K562 (cell line): ENCODE measurements around the gene NUP160. TPM values are rescaled to one million over a fixed set of nuclear protein-coding genes. Genes with fewer than 3 reads are reported as not detected.

Source experiments
- ARHGAP35 ChIP-seq: fragments of 450-650 bp; IDR thresholded peaks from 2 replicates; pipeline ENCODE4 v1.6.1; 2018; ENCODE audit not compliant: partially characterized antibody
- DDX20 ChIP-seq: fragments of 450-650 bp; IDR thresholded peaks from 2 replicates; pipeline ENCODE4 v1.6.1; 2016; ENCODE audit warnings: missing genetic modification characterization, low read depth, mild to moderate bottlenecking, missing compliant biosample characterization, moderate library complexity
- ETS2 ChIP-seq: IDR thresholded peaks from 2 replicates; pipeline ENCODE4 v1.6.1; 2016; ENCODE audit warnings: borderline replicate concordance, missing genetic modification characterization, mild to moderate bottlenecking, moderate library complexity, missing compliant biosample characterization; ENCODE audit not compliant: poor library complexity, severe bottlenecking
- GABPA ChIP-seq: fragments of 200-800 bp; sonication (Bioruptor generic); conservative IDR thresholded peaks from 2 replicates; pipeline ENCODE4 v1.6.1; 2016; ENCODE audit warnings: low read depth, missing genetic modification characterization, missing compliant biosample characterization
- HMG20A ChIP-seq: fragments of 450-650 bp; formaldehyde crosslinking; conservative IDR thresholded peaks from 2 replicates; pipeline ENCODE4 v1.4.0; 2020; ENCODE audit warnings: mild to moderate bottlenecking, mixed read lengths
- HOXB6 ChIP-seq: fragments of 250-450 bp; sonication (Bioruptor Pico); IDR thresholded peaks from 2 replicates; pipeline ENCODE4 v1.5.1; 2022; ENCODE audit warnings: mild to moderate bottlenecking, borderline replicate concordance
- KDM1A ChIP-seq, 2 experiments: fragments of 450-650 bp; IDR thresholded peaks; 2 replicates each; pipeline ENCODE4 v1.6.1; 2016; ENCODE audit warnings: mild to moderate bottlenecking in 2 of 2
- KLF1 ChIP-seq: fragments of 450-650 bp; IDR thresholded peaks from 2 replicates; pipeline ENCODE4 v1.6.1; 2016; ENCODE audit warnings: missing genetic modification characterization, missing compliant biosample characterization
- KLF13 ChIP-seq: fragments of 450-650 bp; IDR thresholded peaks from 2 replicates; pipeline ENCODE4 v1.6.1; 2016; ENCODE audit warnings: missing genetic modification characterization, low read depth, mild to moderate bottlenecking, missing compliant biosample characterization, moderate library complexity, borderline replicate concordance
- MEF2A ChIP-seq: IDR thresholded peaks from 2 replicates; pipeline ENCODE4 v1.6.1; 2011; ENCODE audit warnings: low read depth, mild to moderate bottlenecking, low read length, moderate library complexity; ENCODE audit not compliant: control insufficient read depth
- MYBL2 ChIP-seq, 2 experiments: fragments of 450-650 bp in 1 of 2; sonication (generic) in 1 of 2; formaldehyde crosslinking in 1 of 2; IDR thresholded peaks; 2 replicates each; pipeline versions ENCODE4 v1.6.1 to v1.8.1; 2017 to 2022; ENCODE audit warnings: borderline replicate concordance in 1 of 2, inconsistent platforms in 1 of 2, low read depth in 1 of 2, mild to moderate bottlenecking in 1 of 2, missing genetic modification reagents in 1 of 2, moderate library complexity in 1 of 2
- NBN ChIP-seq: fragments of 450-650 bp; IDR thresholded peaks from 2 replicates; pipeline ENCODE4 v1.6.1; 2016; ENCODE audit warnings: low read depth, mild to moderate bottlenecking
- NR1H2 ChIP-seq: sonication (generic); formaldehyde crosslinking; IDR thresholded peaks from 2 replicates; pipeline ENCODE4 v1.4.0; 2020; ENCODE audit warnings: mild to moderate bottlenecking, missing genetic modification reagents
- NRF1 ChIP-seq, 2 experiments: fragments of 450-650 bp; IDR thresholded peaks in 1 of 2; conservative IDR thresholded peaks in 1 of 2; 2 replicates each; pipeline ENCODE4 v1.6.1; 2014; ENCODE audit warnings: mild to moderate bottlenecking in 2 of 2
- PHB2 ChIP-seq: fragments of 450-650 bp; IDR thresholded peaks from 2 replicates; pipeline ENCODE4 v1.6.1; 2017; ENCODE audit warnings: low read depth
- PPARD ChIP-seq: fragments of 250-450 bp; sonication (Bioruptor Pico); IDR thresholded peaks from 2 replicates; pipeline ENCODE4 v1.8.0; 2022; ENCODE audit warnings: inconsistent platforms, mild to moderate bottlenecking, moderate library complexity
- PTBP1 ChIP-seq: fragments of 200-400 bp; formaldehyde crosslinking; IDR thresholded peaks from 2 replicates; pipeline ENCODE4 v1.6.1; 2017; ENCODE audit warnings: low read depth, low read length
- PTRF ChIP-seq: fragments of 450-650 bp; IDR thresholded peaks from 2 replicates; pipeline ENCODE4 v1.6.1; 2016; ENCODE audit warnings: mild to moderate bottlenecking, missing genetic modification characterization, missing compliant biosample characterization
- TAF1 ChIP-seq: IDR thresholded peaks from 2 replicates; pipeline ENCODE4 v1.6.1; 2011; ENCODE audit warnings: mild to moderate bottlenecking, low read length, moderate library complexity; ENCODE audit not compliant: insufficient read depth, control insufficient read depth, severe bottlenecking; ENCODE audit errors: extremely low read depth
- ZNF146 ChIP-seq: IDR thresholded peaks from one replicate; pipeline ENCODE4 v1.6.1; 2018; ENCODE audit warnings: missing compliant biosample characterization; ENCODE audit not compliant: unreplicated experiment
- ZNF184 ChIP-seq: sonication (generic); formaldehyde crosslinking; IDR thresholded peaks from 2 replicates; pipeline ENCODE4 v1.5.0; 2020; ENCODE audit warnings: missing genetic modification reagents
- ZNF707 ChIP-seq: fragments of 250-450 bp; sonication (Bioruptor Pico); conservative IDR thresholded peaks from 2 replicates; pipeline ENCODE4 v1.8.0; 2022; ENCODE audit warnings: inconsistent platforms, mild to moderate bottlenecking, moderate library complexity
- ZNF76 ChIP-seq: fragments of 250-450 bp; sonication (Bioruptor Pico); IDR thresholded peaks from 2 replicates; pipeline ENCODE4 v1.4.0; 2020; ENCODE audit warnings: mild to moderate bottlenecking, moderate library complexity, borderline replicate concordance
- polyA plus RNA-seq, 8 experiments: library from polyadenylated mRNA; depleted of rRNA in 4 of 8; stranded (reverse) in 5 of 8; unstranded in 3 of 8; fragments of >200 nt; fragmentation: Nextera tagmentation in 2 of 8; fragmentation: Illumina TruSeq in 1 of 8; extraction: Ambion mirVana in 2 of 8; extraction: Trizol in 1 of 8; gene quantifications; 2 replicates each; pipeline versions ENCODE4 v1.2.1 to v1.2.3, GENCODE V29; 2011 to 2014; ENCODE audit warnings: inconsistent platforms in 1 of 8, missing spikeins in 1 of 8
- total RNA-seq, 7 experiments: library from RNA; depleted of rRNA in 6 of 7; stranded (reverse); fragments of >200 nt in 6 of 7; fragmentation: Illumina TruSeq in 2 of 7; extraction: Trizol in 2 of 7; gene quantifications; 2 replicates each; pipeline versions ENCODE4 v1.2.1 to v1.2.3, GENCODE V29; 2011 to 2021; ENCODE audit warnings: low replicate concordance in 1 of 7
- TF ChIP-seq, protein P1 (sequence below): sonication (generic); formaldehyde crosslinking; IDR thresholded peaks from 2 replicates; pipeline ENCODE4 v1.8.0; 2022; ENCODE audit warnings: mild to moderate bottlenecking, missing genetic modification reagents, borderline replicate concordance
- TF ChIP-seq, protein P2 (sequence below): fragments of 250-450 bp; sonication (Bioruptor Pico); IDR thresholded peaks from 2 replicates; pipeline ENCODE4 v1.4.0; 2020; ENCODE audit warnings: borderline replicate concordance

The NUP160 gene
- total and polyA plus RNA-seq, 9 of the 15 experiments (the other 6 are each of a cell fraction or from before 2014, with no cell fraction given), result 41.5 to 112 (median 65.0) TPM

- TF ChIP-seq, protein P1, sequence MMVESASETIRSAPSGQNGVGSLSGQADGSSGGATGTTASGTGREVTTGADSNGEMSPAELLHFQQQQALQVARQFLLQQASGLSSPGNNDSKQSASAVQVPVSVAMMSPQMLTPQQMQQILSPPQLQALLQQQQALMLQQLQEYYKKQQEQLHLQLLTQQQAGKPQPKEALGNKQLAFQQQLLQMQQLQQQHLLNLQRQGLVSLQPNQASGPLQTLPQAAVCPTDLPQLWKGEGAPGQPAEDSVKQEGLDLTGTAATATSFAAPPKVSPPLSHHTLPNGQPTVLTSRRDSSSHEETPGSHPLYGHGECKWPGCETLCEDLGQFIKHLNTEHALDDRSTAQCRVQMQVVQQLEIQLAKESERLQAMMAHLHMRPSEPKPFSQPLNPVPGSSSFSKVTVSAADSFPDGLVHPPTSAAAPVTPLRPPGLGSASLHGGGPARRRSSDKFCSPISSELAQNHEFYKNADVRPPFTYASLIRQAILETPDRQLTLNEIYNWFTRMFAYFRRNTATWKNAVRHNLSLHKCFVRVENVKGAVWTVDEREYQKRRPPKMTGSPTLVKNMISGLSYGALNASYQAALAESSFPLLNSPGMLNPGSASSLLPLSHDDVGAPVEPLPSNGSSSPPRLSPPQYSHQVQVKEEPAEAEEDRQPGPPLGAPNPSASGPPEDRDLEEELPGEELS, result no peak
- peak; percentile 94 for TF ChIP-seq GABPA
- no peak for TF ChIP-seq ZNF76 (CRISPR knock-in tag)
- TF ChIP-seq ETS2 (tag), result no peak
- no peak for TF ChIP-seq PTRF
- peak; percentile 96 for TF ChIP-seq TAF1
- peak; percentile 32 to 51; a peak in 2 of 4 replicates for TF ChIP-seq NRF1 (conservative IDR thresholded peaks at IDR 0.05 in 1 of 2, IDR thresholded peaks at IDR 0.05 in 1 of 2)
- TF ChIP-seq MEF2A, result no peak
- TF ChIP-seq KLF1 (tag), result no peak; the same call in 1 of the 2 replicates
- TF ChIP-seq HMG20A, result no peak
- no peak; a peak in 1 of 4 replicates for TF ChIP-seq KDM1A (IDR thresholded peaks at IDR 0.05)
- TF ChIP-seq NBN, result 0 out of 2 replicates have a peak, but pooled peaks have one; percentile 39
- no peak for TF ChIP-seq ZNF184 (CRISPR knock-in tag)
- no peak for TF ChIP-seq ZNF707 (CRISPR knock-in tag)
- no peak for TF ChIP-seq PTBP1
- TF ChIP-seq PPARD (CRISPR knock-in tag), result no peak
- TF ChIP-seq, protein P2, sequence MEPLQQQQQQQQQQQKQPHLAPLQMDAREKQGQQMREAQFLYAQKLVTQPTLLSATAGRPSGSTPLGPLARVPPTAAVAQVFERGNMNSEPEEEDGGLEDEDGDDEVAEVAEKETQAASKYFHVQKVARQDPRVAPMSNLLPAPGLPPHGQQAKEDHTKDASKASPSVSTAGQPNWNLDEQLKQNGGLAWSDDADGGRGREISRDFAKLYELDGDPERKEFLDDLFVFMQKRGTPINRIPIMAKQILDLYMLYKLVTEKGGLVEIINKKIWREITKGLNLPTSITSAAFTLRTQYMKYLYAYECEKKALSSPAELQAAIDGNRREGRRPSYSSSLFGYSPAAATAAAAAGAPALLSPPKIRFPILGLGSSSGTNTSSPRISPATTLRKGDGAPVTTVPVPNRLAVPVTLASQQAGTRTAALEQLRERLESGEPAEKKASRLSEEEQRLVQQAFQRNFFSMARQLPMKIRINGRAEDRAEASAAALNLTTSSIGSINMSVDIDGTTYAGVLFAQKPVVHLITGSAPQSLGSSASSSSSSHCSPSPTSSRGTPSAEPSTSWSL, result no peak
- TF ChIP-seq ZNF146 (CRISPR knock-in tag), result no peak
- no peak for TF ChIP-seq PHB2
- no peak for TF ChIP-seq NR1H2 (CRISPR knock-in tag)
- TF ChIP-seq MYBL2 (IDR thresholded peaks at IDR 0.05; ENCODE audit: low read depth), result no peak
- no peak for TF ChIP-seq MYBL2 (CRISPR knock-in tag; IDR thresholded peaks at IDR 0.05; ENCODE audit: borderline replicate concordance)
- TF ChIP-seq DDX20 (tag), result no peak
- TF ChIP-seq KLF13 (tag), result no peak; the same call in none of the 2 replicates
- TF ChIP-seq ARHGAP35, result no peak
- TF ChIP-seq HOXB6 (CRISPR knock-in tag), result no peak
These were observed at the start of gene NUP160 (continued) for GRCh38 chr11:47847892-47848699.
